Mesenchymal stem cell (in vitro differentiated cells and primary cell): Measurements from ENCODE around the gene HSF2.

ENCODE experiments used
- DNase-seq: peaks from one replicate; pipeline ENCODE4 v3.0.0-alpha.2; 2013
- H2AFZ ChIP-seq: one replicate; pipeline ENCODE4 v1.6.1; 2013; ENCODE audit warnings: low read depth, mild to moderate bottlenecking, control low read depth, inconsistent platforms, low read length, moderate library complexity
- H2AK5ac ChIP-seq: 2 replicates; pipeline ENCODE4 v1.6.1; 2013; ENCODE audit warnings: low read length, moderate library complexity, mild to moderate bottlenecking, inconsistent platforms; ENCODE audit not compliant: severe bottlenecking
- H2BK120ac ChIP-seq: one replicate; pipeline ENCODE4 v1.6.1; 2013; ENCODE audit warnings: low read depth, mild to moderate bottlenecking, inconsistent platforms, low read length, moderate library complexity
- H2BK12ac ChIP-seq, 2 experiments: one replicate each; pipeline ENCODE4 v1.6.1; 2013; ENCODE audit warnings: inconsistent platforms in 2 of 2, low read length in 2 of 2, mild to moderate bottlenecking in 2 of 2, moderate library complexity in 2 of 2, control low read depth in 1 of 2
- H2BK15ac ChIP-seq: one replicate; pipeline ENCODE4 v1.6.1; 2013; ENCODE audit warnings: mild to moderate bottlenecking, low read depth, inconsistent platforms; ENCODE audit not compliant: poor library complexity, severe bottlenecking
- H2BK5ac ChIP-seq: 2 replicates; pipeline ENCODE4 v1.6.1; 2013; ENCODE audit warnings: low read depth, mild to moderate bottlenecking, low read length, control low read depth, inconsistent platforms; ENCODE audit not compliant: poor library complexity, severe bottlenecking
- H3K14ac ChIP-seq, 2 experiments: one replicate each; pipeline ENCODE4 v1.6.1; 2013; ENCODE audit warnings: inconsistent platforms in 2 of 2, low read length in 2 of 2, control low read depth in 1 of 2, mild to moderate bottlenecking in 1 of 2, moderate library complexity in 1 of 2
- H3K18ac ChIP-seq, 2 experiments: one replicate each; pipeline ENCODE4 v1.6.1; 2013; ENCODE audit warnings: inconsistent platforms in 2 of 2, low read length in 2 of 2, control low read depth in 1 of 2, low read depth in 1 of 2, mild to moderate bottlenecking in 1 of 2
- H3K23ac ChIP-seq, 2 experiments: one replicate each; pipeline ENCODE4 v1.6.1; 2013; ENCODE audit warnings: inconsistent platforms in 2 of 2, low read length in 2 of 2, mild to moderate bottlenecking in 2 of 2, moderate library complexity in 2 of 2, control low read depth in 1 of 2
- H3K27ac ChIP-seq: 2 replicates; pipeline ENCODE4 v1.5.1; 2013; ENCODE audit warnings: mild to moderate bottlenecking, moderate library complexity, low read length, control low read depth, inconsistent platforms; ENCODE audit not compliant: poor library complexity, severe bottlenecking
- H3K27me3 ChIP-seq, 2 experiments: 2 replicates each; pipeline versions ENCODE4 v1.6.1 to v1.7.0; 2013; ENCODE audit warnings: low read length in 2 of 2, mild to moderate bottlenecking in 2 of 2, moderate library complexity in 2 of 2, control low read depth in 1 of 2, inconsistent platforms in 1 of 2; ENCODE audit not compliant: control insufficient read depth in 1 of 2, insufficient read depth in 1 of 2
- H3K36me3 ChIP-seq, 2 experiments: 2 replicates each; pipeline versions ENCODE4 v1.6.1 to v1.7.0; 2013; ENCODE audit warnings: low read length in 2 of 2, control low read depth in 1 of 2, inconsistent platforms in 1 of 2, low read depth in 1 of 2, mild to moderate bottlenecking in 1 of 2; ENCODE audit not compliant: insufficient read depth in 2 of 2, control insufficient read depth in 1 of 2
- H3K4ac ChIP-seq, 2 experiments: one replicate each; pipeline ENCODE4 v1.6.1; 2013; ENCODE audit warnings: inconsistent platforms in 2 of 2, low read length in 2 of 2, mild to moderate bottlenecking in 2 of 2, moderate library complexity in 2 of 2, control low read depth in 1 of 2, low read depth in 1 of 2
- H3K4me1 ChIP-seq: 2 replicates; pipeline ENCODE4 v1.6.1; 2013; ENCODE audit warnings: low read depth, low read length, control low read depth; ENCODE audit not compliant: control insufficient read depth, insufficient read depth
- H3K4me2 ChIP-seq: 2 replicates; pipeline ENCODE4 v1.6.1; 2013; ENCODE audit warnings: low read length, mild to moderate bottlenecking, inconsistent platforms; ENCODE audit not compliant: poor library complexity, severe bottlenecking
- H3K4me3 ChIP-seq, 2 experiments: 2 replicates each; pipeline versions ENCODE4 v1.5.1 to v1.7.0; 2013; ENCODE audit warnings: low read length in 2 of 2, mild to moderate bottlenecking in 2 of 2, control low read depth in 1 of 2, low read depth in 1 of 2; ENCODE audit not compliant: insufficient read depth in 1 of 2
- H3K79me1 ChIP-seq: replicated peaks from 2 replicates; pipeline ENCODE4 v1.6.1; 2013; ENCODE audit warnings: mild to moderate bottlenecking, control low read depth, low read length, inconsistent platforms; ENCODE audit not compliant: poor library complexity, severe bottlenecking
- H3K9ac ChIP-seq: 2 replicates; pipeline ENCODE4 v1.7.0; 2013; ENCODE audit warnings: mild to moderate bottlenecking, low read length, moderate library complexity
- H3K9me3 ChIP-seq: 2 replicates; pipeline ENCODE4 v1.7.0; 2013; ENCODE audit warnings: mild to moderate bottlenecking, low read length; ENCODE audit not compliant: control insufficient read depth
- H4K8ac ChIP-seq: one replicate; pipeline ENCODE4 v1.6.1; 2013; ENCODE audit warnings: inconsistent platforms, mild to moderate bottlenecking, low read length, moderate library complexity
- H4K91ac ChIP-seq: one replicate; pipeline ENCODE4 v1.6.1; 2013; ENCODE audit warnings: mild to moderate bottlenecking, low read length, inconsistent platforms
- WGBS: methylation state at CpG from one replicate; pipeline ENCODE4 v1.1.7; 2013; ENCODE audit warnings: mixed read lengths; 5-methylcytosine and 5-hydroxymethylcytosine counted together

HSF2 gene

GRCh38 chr6:122412001-122412400, 12.5 kb downstream of the HSF2 start:
- Histone ChIP-seq H3K27me3 (no peaks in the 10 kb centered on the region), H2BK5ac (no peak overlapping the region), H2BK120ac (no peak overlapping the region), H2AK5ac (no peak overlapping the region), H4K91ac (no peak overlapping the region), H3K9me3 (no peaks in the 10 kb centered on the region), H3K14ac (no peak overlapping the region), H3K27ac (no peak overlapping the region), H3K79me1 (no peaks in the 10 kb centered on the region), H4K8ac (no peak overlapping the region), H2BK12ac (no peak overlapping the region), H2AFZ (no peak overlapping the region), H2BK15ac (no peak overlapping the region), H3K18ac (no peak overlapping the region), H3K36me3 (peaks cover 0 to 48% of the 10 kb centered on the region in 2 experiments), H3K4me1 (no peaks in the 10 kb centered on the region), H3K9ac (no peak overlapping the region), H3K4ac (no peak overlapping the region), H3K4me3 (no peak overlapping the region), H3K4me2 (no peak overlapping the region), H3K23ac (no peak overlapping the region)
- no peak for DNase-seq

- WGBS: 100% methylated on average over 1 of the region's 1 CpG
- Histone ChIP-seq H4K91ac (no peak overlapping the region), H3K4me3 (no peak overlapping the region)
Observed at GRCh38 chr6:122416825-122417224, 17.4 kb downstream of the HSF2 start.

DNA sequence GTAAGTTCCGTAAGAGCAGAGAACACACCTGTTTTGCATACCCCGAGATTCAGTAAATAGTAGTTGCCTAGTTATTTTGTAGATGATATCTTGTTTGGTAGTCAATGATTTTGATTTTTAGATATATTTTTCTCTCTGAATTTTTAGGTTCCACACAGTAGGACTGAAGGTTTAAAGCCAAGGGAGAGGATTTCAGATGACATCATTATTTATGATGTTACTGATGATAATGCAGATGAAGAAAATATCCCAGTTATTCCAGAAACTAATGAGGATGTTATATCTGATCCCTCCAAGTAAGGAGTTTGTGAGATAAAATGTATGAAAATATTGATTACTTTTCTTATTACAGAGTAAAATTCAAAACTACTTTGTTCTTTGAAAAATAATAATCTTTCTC, 22.6 kb downstream of the HSF2 start:
- Histone ChIP-seq H4K8ac (no peak overlapping the region), H2BK5ac (no peak overlapping the region), H3K27me3 (no peaks in the 10 kb centered on the region), H3K79me1 (no peaks in the 10 kb centered on the region), H3K9me3 (no peaks in the 10 kb centered on the region), H3K23ac (no peak overlapping the region), H3K4me2 (no peak overlapping the region), H3K4ac (no peak overlapping the region), H4K91ac (no peak overlapping the region), H3K9ac (no peak overlapping the region), H3K4me1 (no peaks in the 10 kb centered on the region), H3K27ac (no peak overlapping the region), H2AK5ac (no peak overlapping the region), H3K36me3 (peaks cover 0 to 93% of the 10 kb centered on the region in 2 experiments), H2BK15ac (no peak overlapping the region), H3K14ac (no peak overlapping the region), H2BK12ac (no peak overlapping the region), H2AFZ (no peak overlapping the region), H3K4me3 (no peak overlapping the region), H2BK120ac (no peak overlapping the region), H3K18ac (no peak overlapping the region)
- no peak for DNase-seq
- 100% methylated on average over 2 of the region's 2 CpGs for WGBS

More at GRCh38 chr6:122416825-122417224, 17.4 kb downstream of the HSF2 start:
- no peak overlapping the region for H2AFZ ChIP-seq
- no peak overlapping the region for H2BK15ac ChIP-seq
- no peak overlapping the region for H2BK5ac ChIP-seq
- H3K14ac ChIP-seq: no peak overlapping the region
- H3K23ac ChIP-seq: no peak overlapping the region
- H3K4me1 ChIP-seq: no peaks in the 10 kb centered on the region
- H3K27ac ChIP-seq: no peak overlapping the region
- no peak overlapping the region for H3K4me2 ChIP-seq
- no peak overlapping the region for H2BK12ac ChIP-seq
- H4K8ac ChIP-seq: no peak overlapping the region
- peaks cover 0 to 90% of the 10 kb centered on the region in 2 experiments for H3K36me3 ChIP-seq
- H2AK5ac ChIP-seq: no peak overlapping the region
- H3K18ac ChIP-seq: no peak overlapping the region
- no peak for DNase-seq
- H3K27me3 ChIP-seq: no peaks in the 10 kb centered on the region
- H3K79me1 ChIP-seq: no peaks in the 10 kb centered on the region
- H3K4ac ChIP-seq: no peak overlapping the region
- H3K9ac ChIP-seq: no peak overlapping the region
- no peak overlapping the region for H2BK120ac ChIP-seq
- H3K9me3 ChIP-seq: no peaks in the 10 kb centered on the region

GRCh38 chr6:122422614-122423267, 23.3 kb downstream of the HSF2 start:
- H2BK15ac ChIP-seq: no peak overlapping the region
- H2AFZ ChIP-seq: no peak overlapping the region
- no peaks in the 10 kb centered on the region for H3K79me1 ChIP-seq
- no peak overlapping the region for H3K23ac ChIP-seq
- no peaks in the 10 kb centered on the region for H3K27me3 ChIP-seq
- H2AK5ac ChIP-seq: no peak overlapping the region
- H4K8ac ChIP-seq: no peak overlapping the region
- H3K9ac ChIP-seq: no peak overlapping the region
- no peak overlapping the region for H4K91ac ChIP-seq
- no peak overlapping the region for H3K27ac ChIP-seq
- DNase-seq: no peak
- H3K9me3 ChIP-seq: no peaks in the 10 kb centered on the region
- H3K18ac ChIP-seq: no peak overlapping the region
- no peak overlapping the region for H2BK12ac ChIP-seq
- H3K4me1 ChIP-seq: no peaks in the 10 kb centered on the region
- no peak overlapping the region for H3K4ac ChIP-seq
- WGBS: 100% methylated on average over 1 of the region's 1 CpG
- no peak overlapping the region for H3K4me2 ChIP-seq
- peaks cover 0 to 93% of the 10 kb centered on the region in 2 experiments for H3K36me3 ChIP-seq
- no peak overlapping the region for H2BK5ac ChIP-seq
- H3K14ac ChIP-seq: no peak overlapping the region
- no peak overlapping the region for H3K4me3 ChIP-seq
- no peak overlapping the region for H2BK120ac ChIP-seq
